Fibroblast of gingiva (primary cell): ENCODE results near the gene NPW.
"Not testable (repeated sequence)": the region's sequence is repeated elsewhere in the genome, so short reads cannot be mapped to it uniquely, and the experiment has no call there.

Experiments
- DNase-seq: peaks from one replicate; pipeline ENCODE4 v3.0.0-alpha.2; 2011; ENCODE audit warnings: low read depth

NPW gene

DNA sequence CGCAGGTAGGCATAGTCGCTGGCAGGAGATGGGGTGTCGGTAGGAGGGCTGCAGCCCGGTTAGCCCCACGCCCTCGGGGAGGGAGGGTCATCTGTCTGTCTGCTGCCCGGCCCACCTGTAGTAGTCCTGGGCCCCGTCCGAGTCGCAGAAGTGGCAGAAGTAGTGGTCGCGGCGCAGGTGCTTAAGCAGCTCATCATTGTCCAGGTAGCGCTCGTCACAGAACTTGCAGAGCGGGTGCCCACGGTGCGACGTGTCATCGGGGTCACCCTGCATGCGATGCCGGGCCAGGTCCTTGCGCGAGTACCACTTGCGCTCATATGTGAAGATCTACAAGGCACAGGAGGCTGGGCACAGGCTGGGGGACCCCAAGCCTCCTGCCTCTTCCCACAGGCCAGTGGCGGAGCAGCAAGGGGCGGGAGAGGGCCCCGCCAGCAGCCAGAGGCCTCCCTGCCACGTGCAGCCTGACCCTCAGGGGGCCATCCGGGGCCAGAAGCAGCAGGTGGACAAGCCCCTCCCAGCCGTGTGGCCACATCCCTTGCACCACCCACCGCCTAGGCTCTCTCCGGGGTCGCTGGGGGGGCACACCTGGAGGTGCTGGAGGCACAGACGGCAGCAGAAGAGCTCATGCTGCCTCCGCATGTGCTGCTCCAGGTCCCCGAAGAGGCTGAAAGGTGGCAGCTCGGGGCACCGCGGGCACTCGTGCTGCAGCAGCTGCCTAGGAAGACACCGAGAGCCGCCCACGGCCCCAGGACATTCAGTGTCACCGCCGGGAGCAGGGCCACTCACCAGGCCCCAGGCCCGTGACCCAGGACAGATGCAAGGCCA, 17.0 kb upstream of the NPW start:
- DNase-seq: no peak

DNA sequence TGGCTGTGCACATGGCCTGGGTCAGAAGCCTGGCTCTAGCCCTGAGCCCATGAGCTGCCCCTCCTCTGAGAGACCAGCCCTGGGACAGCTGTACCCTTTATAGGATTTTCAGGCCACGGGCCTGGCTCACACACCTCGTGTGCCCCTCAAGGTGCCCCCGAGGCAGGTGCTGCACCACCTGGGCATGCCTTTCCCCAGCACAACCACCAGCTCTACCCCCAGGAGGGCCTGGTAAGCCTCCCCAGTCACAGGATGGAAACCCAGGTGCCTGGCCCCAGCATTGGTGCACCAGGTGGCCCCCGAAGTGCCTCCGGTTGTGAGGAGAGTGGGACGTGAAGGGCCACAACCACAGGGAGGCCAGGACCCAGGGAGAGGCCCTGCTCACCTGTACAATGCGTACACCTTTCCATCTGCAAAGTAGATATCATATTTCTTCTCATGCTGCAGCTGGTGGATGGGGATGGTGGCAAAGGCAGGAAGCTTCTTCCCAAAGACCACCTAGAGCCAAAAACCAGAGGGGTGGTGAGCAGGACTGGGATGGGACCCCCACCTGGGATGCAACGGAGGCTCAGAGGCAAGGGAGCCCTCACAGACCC, 16.3 kb upstream of the NPW start:
- DNase-seq: no peak

DNA sequence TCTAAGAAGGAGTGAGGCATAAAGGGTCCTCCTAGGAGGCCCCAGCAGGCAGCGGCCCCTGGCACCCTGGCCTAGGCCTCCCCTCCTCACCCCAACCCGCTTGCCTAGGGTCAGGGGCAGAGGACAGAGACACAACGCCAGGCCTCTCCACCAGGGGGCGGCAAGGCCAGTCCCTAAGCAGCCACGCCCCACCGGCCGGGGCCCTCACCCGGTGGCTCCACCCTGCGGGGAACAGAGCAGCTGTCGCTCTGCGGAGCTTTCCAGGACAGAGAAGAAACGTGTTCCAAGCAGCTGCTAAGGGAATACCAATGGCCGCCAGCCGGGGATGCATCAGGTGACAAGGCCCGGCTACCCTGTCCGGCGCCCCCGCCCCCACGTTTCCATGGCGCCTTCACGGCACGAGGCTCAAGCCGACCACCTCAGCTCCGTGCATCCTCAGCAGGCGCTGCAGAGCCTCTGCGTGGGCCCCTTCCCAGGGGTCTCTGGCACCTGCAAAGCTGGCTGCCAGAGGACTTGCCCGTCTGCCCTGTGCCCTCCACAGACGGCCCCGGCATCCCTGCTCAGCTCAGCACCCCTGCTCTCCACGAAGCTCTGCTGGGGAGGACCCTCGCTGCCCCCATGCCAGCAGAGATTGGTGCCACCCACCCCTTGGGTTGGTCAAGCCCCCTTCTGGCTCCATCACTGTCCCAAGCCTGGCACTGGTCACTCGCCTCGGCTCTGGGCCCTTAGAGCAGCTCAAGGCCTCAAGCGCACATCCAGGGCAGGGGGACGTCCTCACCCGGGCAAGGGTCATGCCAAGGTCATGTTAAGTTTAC, 15.6 kb upstream of the NPW start:
- DNase-seq: peak; percentile 77

DNA sequence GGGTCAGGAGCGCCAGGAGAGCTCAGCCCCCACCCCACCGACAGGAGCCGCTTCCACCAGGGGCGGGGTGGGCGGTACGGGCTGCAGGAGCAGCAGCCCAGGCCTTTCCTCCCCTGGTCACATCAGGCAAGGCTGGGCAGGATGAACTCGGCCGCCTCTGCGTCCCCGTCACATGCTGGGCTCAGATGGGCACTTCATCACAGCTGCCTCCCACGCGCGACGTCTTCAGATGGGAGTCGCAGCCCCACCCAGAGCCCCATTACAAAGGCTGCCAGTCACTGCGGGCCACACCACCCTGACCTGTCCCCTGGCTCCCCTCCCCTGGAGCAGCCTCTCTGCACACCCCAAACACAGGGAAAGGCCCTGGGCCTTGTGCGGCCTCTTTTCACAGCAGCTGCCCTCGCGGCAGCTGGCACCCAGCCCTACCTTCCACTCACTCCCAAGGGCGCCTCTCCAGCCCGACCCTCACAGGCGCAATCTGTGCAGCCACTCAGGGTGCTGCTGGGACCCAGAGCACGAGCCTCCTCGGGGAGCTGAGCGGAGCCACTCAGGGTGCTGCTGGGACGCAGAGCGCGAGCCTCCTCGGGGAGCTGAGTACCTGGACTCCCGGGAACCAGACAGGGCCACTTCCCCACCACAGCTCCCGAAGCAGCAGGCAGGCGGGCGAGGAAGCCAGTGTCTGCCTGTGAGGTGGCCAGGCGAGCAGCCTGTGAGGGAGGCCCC, 14.6 kb upstream of the NPW start:
- no peak for DNase-seq

DNA sequence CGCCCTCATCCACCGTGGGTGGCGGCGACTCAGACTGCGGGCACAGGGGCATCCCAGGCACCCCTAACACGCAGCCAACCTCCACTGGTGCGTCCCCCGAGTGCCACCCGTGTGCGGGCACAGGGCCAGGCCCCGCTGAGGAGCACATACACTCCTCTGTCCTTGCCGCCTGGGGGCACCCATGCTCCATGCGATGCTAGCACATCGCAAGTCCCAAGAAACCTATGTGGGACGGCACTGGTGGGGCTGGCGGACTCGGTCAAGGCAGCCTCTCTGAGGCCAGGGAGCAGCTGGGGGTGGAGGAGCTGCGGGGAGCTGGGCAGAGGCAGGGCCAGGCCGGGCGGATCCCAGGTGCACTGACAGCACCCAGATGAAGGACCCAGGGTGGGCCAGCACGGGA, 13.9 kb upstream of the NPW start:
- no peak for DNase-seq

DNA sequence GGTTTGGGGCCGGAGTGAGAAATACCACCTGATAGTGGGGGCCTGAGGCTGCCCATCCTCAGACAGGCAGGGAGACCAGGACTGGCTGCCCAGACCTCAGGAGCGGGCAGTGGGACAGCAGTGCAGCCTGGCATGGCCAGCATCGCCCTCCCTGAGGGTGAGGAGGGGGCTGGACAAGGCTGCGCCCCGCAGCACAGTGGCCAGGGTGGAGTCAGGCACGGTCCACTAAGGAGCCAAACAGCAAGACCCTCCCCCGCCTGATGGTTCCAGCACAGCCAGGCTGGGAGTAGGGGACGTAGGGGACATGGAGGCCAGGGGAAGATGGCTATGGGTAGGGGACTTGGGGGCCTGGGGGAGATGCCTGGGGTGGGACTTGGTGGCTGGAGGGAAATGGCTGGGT, 13.3 kb upstream of the NPW start:
- no peak for DNase-seq

DNA sequence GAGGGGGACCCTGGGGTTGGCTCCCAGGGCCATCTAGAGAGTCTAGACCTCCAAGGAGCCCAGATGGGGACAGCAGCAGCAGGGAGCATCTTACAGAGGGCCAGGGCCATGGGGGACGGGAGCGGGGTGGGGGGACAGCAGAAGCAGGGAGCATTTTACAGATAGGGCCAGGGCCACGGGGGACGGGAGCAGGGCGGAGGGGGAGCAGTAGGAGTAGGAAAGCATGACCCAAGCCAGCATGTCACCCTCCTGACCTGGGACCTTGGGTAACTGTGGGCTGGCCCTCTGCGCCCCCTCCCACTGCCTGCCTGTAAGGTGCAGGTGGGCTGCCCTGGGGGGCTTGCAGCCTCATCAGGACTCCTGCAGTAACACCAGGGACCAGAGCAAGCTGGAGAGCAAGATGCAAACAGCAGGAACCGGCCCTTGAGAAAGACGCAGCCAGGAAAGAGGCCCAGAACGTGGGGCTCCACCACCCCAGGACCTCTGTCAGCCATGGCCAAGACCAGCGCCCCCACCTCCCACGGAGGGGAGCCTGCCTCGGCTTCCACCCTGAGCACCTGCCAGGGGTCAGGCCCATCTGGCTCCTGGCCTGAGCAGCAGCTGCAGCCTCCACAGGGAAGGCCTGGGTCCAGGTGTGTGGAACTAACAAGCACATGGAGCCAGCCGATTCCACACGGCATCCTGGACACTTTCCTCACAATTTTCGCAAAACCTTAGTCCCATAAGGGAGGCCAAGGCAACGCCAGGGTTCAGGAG, 12.3 kb upstream of the NPW start:
- no peak for DNase-seq

DNA sequence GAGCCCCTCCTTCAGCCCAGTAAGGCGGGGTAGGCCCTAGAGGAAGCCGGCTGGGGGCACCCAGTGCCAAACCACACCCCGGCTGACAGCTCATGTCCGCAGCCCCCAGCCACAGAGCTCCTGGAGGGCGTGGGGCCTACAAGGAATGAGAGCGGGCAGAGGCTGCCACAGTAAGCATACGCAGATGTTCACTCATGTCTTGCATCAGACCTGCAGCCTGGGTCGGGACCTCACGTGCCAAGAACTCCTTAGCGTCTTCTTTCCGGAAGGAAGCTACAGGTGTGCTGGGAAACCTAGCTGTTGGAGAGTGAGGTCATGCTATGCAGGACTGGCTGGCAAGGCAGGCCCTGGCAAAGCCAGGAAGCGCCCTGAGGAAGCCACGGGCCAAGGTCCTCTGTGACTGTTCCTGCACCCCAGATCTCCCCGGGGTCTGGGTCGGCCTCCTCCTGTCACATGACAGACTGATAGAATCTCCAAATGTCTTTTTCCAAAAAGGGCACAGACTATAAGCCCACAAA, 11.5 kb upstream of the NPW start:
- DNase-seq: peak; percentile 92

DNA sequence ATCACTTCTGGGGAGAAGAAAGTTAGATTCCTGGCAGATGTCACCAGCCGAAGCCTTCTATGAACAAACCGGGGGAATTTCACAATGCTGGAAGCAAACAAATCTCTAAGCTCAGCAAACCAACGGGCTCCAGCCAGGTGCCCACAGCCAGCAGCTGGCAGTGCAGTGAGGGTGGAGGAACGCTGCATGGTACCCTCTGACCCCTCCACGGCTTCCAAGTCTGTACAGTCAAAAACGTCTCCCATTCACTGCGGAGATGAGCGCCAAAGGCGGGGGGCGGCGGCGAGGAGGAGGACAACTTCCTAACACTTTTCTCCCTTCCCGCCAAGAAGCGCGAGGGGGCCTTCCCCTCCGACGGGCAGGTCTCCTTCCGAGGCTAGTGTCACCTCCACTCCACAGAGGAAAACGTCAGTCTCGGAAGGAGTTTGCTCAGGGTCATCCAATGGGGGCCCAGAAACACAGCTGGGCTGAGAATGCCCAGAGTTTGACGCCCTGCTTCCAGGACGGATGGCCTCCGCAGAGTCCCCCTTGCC, 10.9 kb upstream of the NPW start:
- peak; percentile 72 for DNase-seq

DNA sequence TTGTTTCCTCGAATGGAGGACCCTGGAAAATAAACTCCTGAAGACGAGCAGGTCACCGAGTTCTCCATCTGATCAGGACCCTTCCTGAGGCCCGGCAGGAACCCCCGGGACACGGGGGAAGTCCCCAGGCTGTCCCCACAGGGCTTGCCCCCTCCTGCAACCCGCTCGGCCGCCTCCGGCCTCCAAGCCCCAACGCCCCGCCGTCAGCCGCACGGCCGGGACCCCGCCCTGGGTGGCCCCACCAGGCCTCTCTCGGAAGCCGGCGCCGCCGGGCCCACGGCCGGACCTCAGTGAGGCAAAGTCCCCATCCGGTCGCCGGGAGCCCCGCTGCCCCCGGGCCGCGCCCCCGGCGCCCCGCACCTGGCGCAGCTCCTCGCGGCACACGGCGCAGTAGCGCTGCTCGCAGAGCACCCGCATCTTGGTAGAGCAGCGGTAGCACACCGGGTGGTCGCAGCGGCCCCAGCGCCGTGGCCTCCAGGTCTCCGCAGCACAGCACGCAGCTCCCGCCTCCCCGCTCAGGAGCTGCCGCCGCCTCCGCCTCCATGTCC, 10.3 kb upstream of the NPW start:
- no peak for DNase-seq

DNA sequence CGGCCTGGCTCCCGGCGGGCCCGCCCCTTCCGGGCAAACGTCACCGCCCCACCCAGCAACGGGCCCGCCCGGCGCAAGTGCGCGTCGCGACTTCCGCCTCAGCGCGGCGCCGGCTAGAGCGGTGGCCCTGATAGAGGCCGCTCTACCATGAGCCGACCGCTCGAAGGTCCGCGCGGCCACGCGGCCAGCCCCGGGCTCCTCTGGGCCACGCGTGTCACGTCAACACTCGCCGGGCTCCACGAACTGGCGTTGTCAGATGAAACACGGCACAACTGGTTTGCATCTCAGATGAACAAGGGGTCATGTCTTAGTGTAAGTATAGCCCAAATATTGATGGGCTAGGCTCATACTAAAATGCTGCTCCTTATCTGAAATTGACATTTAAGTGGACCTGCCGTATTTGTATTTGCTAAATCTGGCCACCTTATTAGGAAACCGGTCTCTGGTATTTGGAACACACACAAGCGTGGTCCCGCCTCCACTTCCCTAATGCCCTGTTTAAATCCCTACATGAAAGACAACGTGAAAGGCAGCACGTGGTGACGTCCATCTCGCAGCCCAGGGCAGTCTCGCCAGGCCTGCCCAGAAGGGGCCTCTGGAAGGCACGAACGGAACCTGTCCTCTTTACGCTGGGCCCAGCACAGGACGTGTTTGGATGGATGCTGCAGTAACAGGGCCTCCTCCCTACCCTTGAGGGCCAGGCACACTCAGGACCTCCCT, 9.6 kb upstream of the NPW start, which contains the start of gene ZNF598:
Gene ZNF598, minus strand, starts transcription at position 31 of the 720 bp plus-strand sequence.
- DNase-seq: peak; percentile 92

DNA sequence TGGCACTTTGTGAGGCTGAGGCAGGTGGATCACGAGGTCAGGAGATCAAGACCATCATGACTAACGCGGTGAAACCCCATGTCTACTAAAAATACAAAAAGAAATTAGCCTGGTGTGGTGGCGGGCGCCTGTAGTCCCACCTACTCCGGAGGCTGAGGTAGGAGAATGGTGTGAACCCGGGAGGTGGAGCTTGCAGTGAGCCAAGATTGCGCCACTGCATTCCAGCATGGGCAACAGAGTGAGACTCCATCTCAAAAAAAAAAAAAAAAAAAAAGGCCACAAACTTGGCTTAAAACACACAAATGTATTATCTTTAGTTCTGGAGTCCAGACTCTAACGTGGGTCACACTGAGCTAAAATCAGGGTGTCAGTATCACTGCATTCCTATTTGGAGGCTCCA, 7.9 kb upstream of the NPW start:
- not testable (repeated sequence) for DNase-seq

DNA sequence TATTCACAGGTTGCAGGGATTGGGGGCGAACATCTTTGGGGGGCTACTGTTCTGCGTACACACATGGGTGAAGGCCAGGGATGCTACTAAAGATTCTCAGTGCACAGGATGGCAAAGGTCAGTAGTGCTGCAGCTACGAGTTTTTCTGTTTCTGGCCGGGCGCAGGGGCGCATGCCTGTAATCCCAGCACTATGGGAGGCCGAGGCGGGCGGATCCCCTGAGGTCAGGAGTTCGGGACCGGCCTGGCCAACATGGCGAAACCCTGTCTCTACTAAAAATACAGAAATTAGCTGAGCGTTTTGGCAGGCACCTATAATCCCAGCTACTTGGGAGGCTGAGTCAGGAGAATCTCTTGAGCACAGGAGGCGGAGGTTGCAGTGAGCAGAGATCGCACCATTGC, 6.1 kb upstream of the NPW start:
- DNase-seq: no peak

DNA sequence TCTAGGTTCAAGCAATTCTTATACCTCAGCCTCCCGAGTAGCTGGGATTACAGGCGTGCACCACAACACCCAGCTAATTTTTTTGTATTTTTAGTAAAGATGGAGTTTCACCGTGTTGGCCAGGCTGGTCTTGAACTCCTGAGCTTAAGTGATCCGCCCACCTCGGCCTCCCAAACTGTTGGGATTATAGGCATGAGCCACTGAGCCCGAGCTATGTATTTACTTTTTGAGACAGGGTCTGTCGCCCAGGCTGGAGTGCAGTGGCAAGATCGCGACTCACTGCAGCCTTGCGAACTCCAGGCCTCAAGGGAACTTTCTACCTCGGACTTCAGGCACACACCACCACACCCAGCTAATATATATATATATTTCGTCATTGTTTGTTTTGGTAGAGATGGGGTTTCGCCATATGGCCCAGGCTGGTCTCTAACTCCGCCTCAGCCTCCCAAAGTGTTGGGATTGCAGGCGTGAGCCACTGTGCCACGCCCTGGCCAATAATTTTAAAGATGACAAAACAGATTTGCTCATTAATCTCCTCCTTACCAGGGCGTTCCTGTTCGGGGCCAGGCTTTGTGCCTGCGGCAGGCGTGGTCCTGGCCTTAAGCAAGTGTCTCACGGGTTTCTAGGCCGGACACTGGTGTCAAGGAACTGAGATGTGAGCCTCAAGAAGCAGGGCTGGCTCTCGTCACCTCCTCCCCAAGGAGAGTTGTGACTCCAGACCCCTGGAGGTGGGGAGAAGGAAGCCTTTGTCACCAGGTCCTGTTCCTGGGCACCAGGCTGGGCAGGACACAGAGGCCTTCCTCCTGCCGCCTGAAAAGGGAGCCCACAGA, 4.3 kb upstream of the NPW start:
- peak; percentile 76 for DNase-seq

DNA sequence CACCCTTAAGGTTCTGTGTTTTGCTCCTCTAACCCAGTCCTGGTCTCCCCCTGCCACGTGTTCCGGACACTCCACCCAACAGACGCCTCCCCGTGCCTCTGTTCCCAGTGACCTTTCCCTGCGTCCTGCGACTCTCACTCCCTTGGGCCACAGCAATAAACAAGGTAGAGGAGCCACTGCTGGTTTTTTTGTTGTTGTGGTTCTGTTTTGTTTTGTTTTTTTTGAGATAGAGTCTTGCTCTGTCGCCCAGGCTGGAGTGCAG, 3.7 kb upstream of the NPW start:
- no peak for DNase-seq

DNA sequence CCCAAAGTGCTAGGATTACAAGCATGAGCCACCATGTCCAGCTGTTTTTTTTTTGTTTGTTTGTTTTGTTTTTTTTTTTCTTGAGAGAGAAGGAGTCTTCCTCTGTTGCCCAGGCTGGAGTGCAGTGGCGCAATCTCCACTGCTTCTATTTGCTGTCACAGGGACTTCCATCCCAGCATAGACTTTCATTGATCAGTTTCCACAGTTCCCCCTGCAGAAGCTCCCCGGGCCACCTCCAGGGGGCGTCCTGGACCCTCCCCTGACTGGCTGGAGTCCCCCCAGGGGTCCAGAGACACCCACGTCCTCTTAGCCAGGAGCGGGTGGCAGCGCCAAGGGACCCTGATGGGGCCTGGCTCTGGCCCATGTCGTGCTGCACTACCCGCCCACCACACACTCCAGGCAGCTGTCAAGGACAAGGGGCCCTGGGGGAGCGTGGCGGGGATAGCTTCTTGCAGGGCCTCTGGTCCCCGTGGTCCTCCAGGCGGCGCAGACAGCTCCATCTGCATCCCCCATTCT, 3.1 kb upstream of the NPW start:
- DNase-seq: no peak

DNA sequence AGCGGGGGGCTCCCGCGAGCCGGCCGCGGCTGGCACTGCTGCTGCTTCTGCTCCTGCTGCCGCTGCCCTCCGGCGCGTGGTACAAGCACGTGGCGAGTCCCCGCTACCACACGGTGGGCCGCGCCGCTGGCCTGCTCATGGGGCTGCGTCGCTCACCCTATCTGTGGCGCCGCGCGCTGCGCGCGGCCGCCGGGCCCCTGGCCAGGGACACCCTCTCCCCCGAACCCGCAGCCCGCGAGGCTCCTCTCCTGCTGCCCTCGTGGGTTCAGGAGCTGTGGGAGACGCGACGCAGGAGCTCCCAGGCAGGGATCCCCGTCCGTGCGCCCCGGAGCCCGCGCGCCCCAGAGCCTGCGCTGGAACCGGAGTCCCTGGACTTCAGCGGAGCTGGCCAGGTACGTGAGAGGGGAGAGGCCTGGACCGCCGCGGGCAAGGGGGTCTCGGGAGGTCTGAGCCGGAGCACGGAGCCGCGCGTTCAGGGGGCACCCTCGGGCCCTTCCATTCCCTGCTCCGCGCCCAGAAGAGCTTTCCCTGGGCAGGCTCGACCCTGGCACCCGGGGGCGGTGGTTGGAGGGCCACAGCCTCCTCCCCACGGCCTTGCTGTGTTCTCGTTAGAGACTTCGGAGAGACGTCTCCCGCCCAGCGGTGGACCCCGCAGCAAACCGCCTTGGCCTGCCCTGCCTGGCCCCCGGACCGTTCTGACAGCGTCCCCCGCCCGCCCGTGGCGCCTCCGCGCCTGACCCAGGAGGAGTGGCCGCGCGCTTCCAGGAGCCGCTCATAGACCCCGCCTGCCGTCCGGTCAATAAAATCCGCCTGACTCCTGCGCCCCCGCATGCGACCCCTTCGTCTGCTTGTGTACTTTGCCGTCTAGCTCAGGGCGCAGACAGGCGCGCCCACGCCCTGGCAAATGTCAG, 591 bp downstream of the NPW start:
- no peak for DNase-seq

DNA sequence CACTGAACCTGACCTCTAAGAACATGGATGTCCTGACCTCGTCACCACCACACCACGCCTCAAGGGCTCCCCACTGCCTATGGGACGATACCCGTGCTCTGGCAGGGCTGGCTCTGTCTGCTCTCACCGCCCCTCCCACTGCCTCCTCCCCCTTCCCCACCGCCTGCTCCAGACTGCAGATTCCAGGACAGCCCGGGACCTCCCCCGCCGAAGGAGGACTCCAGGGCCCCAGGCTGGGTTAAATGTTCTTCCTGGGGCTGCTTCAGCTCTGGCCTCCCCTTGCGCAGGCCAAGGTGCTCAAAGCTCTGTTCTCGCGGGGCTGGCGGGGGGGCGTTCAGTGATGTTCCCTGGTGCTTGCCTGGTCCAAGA, 3.1 kb downstream of the NPW start:
- peak; percentile 41 for DNase-seq
